Embryonic facial prominence (tissue), 1 donor: ENCODE results near the gene CCDC201.

Experiments
- DNase-seq: peaks from one replicate; pipeline ENCODE4 v3.0.0-alpha.2; 2016; ENCODE audit errors: extremely low spot score

The CCDC201 gene, protein sequence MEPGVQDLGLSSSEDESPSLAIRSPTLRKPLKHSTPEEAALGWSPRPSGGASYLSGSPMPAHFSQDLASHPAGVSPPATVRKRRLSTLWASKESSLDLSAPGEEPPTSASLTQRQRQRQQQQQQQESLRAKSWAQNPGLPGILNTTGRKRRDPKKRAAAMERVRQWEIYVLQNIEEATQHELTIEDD

DNA sequence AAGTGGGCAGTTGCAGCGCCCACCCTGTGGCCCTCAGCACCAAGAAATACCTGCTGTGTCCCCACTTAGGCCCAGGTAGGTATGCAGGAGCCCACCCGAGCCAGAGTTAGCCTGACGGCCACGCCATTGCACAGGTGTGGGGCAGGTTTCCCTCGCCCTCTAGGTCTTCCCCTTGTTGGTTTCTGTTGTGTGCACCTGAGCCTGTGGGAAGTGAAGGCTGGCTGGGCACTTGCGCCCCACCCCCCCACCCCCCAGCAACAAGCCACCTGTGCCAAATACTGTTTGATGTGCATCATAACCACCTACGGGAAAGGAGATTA, at the start of gene CCDC201:
Gene CCDC201 (minus strand): TSS at position 48 of the 320 bp plus-strand sequence. CDS start 75 bp downstream, outside the sequence.
- no peak for DNase-seq

DNA sequence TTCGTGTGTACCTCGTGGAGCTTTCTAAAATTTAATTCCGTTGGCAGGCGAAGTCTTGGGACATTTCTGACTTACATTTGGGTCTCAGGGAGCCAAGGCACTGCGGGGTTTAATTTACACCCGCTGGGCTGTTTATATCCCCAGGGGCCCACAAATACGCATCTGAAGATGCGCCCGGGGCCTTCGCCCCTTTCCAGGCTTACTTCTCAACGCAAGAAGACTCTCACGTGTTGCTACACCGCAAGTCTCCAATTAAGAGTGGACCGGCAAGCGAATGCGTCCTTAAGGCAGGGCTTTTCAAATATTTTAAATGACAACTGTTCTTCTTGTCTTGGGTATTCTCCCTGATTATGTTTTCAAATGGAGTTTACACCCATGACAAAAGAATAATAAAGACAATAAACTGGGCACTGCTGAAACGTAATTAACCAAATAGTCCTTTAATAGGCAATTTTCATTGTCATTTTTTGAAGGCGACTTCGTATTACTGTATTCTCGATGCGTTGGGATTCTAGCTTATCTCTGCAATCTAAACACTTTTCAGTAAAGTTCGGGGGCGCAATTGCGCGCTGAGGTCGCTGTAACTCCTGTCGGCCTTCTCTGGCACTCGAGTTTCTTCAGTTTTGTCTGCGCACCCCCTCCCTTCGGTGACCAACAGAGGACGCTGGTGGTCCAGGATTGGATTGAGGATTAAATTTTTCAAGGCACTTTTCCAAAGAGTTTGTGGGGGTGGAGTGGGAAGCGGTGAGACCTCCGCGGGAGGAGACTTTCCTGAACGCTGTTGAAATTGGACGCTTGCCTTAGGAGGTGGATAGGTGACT, 49.0 kb upstream of the CCDC201 start:
- DNase-seq, result peak; percentile 57

DNA sequence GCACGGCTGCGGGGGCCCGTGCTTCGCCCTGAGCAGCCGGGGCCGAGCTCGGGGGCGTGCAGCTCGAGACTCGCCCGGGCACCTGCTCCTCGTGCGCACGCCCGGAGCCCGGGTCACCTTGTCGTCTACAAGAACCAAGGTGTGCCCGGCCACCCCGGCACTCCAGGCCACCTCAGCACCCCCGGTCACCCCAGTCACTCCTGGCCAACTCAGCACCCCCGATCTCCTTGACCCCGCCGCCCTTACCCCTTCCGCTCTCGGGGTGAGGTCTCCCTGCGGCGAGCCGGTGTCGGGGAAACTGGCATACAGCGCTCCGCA, 48.5 kb upstream of the CCDC201 start:
- DNase-seq, result no peak

DNA sequence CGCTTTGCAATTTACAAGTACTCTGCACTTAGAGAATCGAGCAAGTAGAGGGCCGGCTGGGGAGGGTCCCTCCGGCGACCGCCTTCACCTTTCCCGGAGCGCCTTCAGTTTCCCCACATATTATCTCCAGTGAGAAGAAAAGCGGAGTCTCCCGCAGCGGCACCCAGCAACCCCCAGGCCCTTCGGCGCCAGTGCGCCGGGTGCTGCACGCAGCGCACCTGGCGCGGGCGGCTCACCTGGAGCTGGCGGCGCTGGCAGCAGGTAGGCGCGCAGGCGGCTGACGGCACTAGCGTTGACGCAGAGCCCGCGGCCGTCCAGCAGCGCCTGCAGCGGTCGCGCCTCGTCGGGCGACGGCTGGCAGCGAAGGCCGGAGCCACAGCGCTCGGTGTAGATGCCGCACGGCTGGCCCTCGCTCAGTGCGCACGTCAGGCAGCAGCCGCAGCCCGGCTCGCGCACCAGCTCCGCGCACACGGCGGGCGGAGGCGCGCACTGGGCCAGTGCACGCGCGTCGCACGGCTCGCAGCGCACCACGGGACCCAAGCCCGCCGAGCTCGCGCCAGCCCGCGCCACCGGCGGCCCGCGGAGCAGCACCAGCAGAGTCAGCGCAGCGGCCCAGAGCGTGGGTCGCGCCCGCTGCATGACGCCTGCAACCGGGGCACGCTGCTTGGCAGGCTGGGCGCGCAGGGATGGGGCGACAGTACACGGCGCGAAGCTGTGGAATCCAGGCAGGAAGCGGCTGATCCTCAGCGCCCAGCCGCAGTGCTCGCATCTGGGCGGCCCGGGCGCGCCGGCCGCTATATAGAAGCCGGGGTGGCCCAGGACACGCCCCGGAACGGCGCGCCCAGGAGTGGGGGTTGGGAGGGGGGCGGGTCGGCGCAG, 47.9 kb upstream of the CCDC201 start, which contains the start of gene IGFBP3:
Gene IGFBP3 (minus strand): TSS at position 771 of the 879 bp plus-strand sequence. CDS start 132 bp downstream, at position 639.
- peak; percentile 34 for DNase-seq

DNA sequence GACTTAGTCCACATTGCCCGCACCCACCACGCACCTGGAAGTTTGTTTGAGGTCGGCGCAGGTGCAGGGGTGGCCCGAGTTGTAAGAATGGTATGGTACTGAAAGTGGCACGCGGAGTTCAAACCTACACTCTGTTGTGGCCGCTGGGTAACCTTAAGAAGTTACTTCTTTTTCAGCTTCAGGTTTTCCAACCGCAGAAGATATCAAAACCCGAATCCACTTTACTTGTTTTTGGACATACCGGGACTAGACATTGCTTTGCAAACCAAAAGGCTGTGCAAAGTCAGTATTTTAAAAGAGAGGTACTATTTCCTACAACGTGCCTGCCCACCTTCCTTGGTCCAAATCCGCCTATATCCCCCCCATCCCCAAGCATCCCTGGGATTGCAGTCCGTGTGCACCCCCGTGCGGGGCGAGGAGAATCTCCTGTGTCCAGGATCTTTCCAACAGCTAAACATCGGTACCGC, 47.1 kb upstream of the CCDC201 start:
- no peak for DNase-seq

DNA sequence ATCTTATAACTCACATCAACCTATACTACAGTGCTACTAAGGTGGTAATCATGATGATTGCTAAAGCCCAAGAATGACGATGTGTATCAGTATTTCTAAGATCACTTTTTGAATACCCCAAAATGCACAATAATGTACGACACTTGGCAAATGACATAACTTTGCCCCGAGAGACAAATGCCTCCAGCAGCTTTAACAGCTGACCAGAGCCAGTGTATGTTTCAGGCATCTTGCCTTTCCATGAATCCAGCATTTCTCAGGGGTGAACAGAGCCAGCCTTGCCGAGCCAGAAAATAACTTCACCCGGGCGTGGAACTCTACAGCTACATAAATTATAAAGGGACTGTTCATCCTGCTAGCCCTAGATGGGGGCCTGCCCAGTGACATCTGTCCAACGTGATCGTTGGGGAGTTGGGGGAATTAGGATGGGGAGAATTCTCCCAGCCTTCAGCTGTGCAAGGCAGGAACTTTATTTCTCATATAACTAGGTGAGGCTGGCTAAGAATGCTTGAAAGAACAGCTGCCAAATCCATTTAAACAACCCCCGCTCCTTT, 46.4 kb upstream of the CCDC201 start:
- no peak for DNase-seq

DNA sequence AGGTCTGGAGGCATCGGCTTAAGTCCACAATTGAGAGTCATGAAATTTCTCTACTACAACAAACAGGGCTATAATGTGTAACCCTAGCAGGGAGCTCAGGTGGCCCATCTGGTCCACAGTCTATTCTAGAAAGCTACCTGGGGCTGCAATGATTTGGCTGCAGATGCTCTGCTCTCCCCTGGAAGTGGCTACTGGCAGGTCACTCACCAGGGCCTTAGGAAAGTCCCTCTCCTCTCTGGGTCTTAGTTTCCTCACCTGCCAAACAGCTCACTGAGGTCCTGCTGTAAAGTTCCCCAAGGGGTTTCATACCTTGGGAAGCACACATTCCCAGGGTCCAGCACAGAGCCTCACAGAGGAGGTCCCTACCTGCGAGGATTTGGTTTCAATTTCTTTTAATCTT, 45.7 kb upstream of the CCDC201 start:
- no peak for DNase-seq

DNA sequence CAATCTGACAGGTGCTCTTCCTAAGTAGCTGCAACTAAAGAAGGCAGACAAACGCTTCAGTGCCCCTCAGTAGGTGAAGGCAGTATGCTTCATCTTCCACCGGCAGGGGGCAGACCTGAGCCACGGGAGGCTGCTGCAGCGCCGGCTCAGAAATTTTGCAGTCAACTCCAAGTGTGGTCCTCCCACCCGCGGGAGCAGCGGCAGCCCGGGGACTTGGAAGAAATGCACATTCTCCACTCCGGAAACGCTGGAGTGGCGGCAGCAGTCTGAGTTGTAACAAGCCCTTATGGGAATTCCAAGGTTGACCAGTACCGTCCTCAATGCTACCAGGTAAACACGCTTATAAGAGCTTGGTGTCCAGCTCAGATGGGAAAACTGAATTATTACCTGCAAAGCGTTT, 44.8 kb upstream of the CCDC201 start:
- DNase-seq, result peak; percentile 58

DNA sequence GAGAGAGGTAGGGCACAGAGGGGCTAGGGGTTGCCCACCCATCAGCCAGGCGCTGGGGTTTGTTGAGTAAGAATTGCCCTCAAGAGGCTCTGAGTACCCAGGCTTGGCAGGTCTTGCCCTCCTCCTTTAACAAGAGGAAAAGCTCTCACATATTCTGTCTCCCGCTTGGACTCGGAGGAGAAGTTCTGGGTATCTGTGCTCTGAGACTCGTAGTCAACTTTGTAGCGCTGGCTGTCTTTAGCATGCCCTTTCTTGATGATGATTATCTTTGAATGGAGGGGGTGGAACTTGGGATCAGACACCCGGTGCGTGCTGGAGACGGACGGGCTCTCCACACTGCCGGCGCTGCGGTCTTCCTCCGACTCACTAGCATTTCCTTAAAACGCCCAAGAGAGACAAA, 44.2 kb upstream of the CCDC201 start:
- DNase-seq, result no peak

DNA sequence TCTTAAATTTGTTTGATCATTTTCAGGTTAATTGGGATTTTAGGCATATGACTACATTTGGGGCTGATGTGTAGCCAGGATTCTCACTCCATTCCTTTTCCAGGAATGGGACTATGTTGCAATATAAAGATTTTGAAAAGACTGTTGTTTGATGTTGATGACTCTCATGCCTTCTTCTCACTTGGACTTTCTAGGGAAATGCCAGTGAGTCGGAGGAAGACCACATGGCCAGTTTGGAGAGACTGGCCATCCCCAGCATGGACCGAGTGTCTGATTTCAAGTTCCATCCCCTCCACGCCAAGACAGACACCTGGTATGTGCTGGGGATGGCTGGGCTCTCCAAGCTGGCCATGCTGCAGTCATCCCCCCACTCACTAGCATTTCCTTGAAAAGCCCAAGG, 42.7 kb upstream of the CCDC201 start:
- no peak for DNase-seq

DNA sequence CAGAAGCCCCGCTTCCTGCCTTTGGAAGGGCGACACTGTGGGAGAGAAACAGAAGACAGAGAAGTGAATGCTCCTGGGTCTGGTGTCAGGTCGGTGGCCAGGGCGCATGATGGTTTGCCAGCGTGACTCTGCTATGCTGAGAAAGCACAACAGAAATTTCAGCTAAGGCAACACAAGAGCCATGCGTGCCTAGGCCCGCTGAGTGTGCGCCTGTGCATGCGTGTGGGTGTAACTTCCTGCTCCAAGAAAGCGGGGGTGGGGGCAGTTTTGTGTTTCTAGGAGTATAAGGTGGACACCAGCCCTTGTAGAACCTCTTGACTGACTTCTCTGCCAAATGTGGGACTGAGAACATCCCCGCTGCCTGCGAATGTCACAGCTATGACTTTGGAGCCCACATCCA, 42.0 kb upstream of the CCDC201 start:
- no peak for DNase-seq

DNA sequence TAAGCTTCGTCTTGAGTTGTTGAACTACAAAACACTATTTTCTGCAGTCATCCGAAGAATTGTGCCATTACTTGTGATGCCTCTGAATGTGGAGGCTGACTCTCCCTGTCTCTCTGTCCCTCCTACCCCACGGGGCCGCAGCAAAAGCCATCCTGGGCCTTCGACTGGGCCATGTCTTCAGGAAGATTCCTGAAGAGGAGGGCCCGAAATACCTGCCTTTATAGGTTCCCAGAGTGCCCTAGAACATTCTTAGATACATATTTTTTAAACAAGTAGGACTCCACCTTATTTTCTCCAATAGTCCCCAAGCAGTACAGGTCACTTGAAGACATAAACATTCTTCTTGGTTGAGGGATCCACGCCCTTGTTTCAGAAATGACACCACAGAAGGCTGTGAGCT, 40.1 kb upstream of the CCDC201 start:
- no peak for DNase-seq

DNA sequence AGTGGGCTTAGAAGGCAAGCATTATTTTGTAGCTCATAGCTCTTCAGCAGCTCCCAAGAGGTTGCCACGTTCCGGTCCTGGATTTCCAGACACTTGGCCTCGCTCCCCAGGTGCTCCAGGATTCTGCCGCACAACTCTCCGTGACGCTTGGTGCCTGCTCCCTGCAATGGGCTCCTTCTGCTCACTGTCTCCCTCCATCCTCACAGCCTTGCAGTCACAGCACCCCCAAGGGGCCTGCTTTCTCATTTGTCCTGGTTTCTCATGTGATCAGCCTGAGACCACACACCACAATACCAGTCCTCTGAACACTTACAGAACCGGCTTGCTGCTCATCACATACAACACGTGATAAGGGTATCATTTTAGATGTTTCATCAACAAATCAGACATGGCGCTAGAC, 38.4 kb upstream of the CCDC201 start:
- no peak for DNase-seq

DNA sequence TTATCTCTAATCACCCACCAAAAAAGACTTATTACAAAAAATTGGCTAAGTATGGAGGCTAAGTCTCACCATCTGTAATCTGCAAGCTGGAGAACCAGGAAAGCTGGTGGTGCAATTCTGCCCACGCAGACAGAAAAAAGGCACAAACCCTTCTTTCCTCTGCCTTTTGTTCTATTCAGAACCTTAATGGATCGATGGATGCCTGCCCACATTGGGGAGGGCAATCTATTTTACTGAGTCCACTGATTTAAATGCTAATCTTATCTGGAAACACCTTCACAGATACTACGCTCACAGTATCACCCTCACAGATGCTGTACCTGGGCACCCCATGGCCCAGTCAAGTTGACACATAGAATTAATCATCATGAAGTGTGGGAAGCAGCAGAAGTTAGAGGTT, 38.0 kb upstream of the CCDC201 start:
- no peak for DNase-seq

DNA sequence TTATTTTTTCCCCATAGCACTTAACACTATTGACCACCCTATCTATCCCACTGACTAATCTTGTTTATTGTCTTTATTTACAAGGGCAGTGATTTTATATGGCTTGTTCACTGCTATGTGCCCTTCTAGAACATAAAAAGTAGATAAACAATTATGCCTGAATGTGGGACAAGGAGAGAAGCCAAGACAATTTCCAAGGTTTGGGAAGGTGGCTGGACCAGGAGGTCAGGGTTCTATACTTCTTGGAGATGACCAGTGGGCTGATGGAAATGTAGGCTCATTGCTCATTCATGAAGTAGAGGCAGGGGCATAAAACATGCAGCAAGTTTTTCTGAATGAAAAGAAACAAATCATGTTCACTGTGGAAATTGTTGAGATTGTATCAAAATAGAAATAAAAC, 36.7 kb upstream of the CCDC201 start:
- DNase-seq, result no peak

DNA sequence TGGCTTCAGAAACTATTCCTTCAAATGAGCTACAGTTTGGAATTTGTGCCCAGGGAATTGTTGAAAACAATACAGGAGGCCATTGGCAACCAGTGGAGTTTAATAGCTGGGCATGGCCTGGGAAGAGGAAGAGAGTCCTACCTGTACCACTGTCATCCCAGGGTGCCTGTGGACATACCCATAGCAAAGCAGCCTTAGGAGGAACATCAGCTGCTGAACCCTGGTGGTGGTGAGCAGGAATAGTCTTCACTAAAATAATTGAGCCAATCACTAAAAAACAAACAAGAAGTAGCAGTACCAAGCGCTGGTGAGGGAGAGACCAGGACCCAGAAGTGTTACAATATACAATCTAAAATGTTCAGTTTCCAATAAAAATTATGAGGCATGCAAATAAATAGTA, 29.9 kb upstream of the CCDC201 start:
- DNase-seq, result no peak

DNA sequence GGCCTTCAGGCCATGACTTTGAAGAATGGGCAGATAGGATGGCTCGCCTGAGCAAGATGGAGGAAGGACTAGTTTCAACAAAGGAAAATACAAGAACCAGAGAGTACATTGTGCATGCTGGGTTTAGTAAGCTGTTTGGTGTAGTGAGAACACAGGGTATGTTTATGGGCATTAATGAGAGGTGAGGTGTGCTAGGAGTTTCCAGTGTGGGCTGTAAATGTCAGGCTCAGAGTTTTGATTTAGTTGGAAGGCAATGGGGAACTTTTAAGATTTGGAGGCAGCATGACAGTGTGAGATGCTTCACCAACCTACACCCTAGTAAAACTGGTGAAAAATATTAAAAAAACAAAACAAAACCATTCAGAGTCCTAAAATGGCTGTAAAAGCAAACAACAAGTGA, 28.7 kb upstream of the CCDC201 start:
- DNase-seq, result no peak

DNA sequence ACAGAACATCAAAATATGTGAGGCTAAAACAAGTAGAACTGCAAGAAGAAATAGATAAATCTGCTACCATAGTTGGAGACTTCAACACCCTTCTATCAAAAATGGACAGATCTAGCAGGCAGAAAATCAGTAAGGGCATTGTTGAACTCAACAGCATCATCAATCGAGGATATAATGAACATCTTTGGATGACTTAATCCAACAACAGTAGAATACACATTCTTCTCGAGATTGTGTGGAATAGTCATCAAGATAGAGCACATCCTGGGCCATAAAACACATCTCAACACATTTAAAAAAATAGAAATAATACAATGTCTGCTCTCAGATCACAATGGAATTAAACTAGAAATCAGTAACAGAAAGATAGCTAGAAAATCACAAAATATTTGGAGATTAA, 25.3 kb upstream of the CCDC201 start:
- DNase-seq, result no peak

DNA sequence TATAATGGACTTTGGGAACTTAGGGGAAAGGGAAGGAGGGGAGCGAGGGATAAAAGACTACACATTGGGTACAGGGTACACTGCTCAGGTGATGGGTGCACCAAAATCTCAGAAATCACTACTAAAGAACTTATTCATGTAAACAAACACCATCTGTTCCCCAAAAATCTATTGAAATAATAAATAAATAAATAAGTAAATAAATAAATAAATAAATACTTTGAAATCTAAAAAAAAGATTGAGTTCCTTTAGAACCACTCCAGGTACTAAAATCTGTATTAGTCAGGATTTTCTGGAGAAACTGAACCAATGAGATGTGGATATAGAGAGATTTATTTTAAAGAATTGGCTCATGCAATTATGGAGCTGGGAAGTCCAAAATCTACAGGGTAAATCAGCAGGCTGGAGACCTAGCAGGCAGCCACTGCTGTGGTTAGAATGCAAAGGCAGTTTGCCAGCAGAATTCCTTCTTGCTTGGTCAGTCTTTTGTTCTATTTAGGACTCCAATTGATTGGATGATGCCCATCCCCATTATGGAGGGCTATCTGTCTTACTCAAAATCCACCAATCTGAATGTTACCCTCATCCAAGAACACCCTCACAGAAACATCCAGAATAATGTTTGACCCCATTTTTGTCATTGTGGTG, 24.3 kb upstream of the CCDC201 start:
- no peak for DNase-seq

DNA sequence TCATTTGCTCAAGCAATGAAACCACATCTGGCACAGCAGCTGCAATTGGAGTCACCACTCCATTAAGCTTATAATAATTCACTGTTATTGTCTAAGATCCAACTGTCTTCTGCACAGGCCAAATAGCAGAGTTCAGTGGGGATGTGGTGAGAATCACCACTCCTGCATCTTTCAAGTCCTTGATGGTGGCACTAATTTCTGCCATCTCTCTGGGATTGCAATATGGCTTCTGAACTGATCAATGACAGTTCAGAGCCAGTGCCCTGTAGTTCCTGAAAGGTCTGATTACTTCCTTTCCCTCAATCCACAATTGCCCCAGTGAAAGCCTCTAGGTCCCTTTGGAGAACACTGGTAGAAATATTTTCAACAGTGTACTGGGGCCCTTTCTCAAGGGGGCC, 21.8 kb upstream of the CCDC201 start:
- DNase-seq, result no peak

DNA sequence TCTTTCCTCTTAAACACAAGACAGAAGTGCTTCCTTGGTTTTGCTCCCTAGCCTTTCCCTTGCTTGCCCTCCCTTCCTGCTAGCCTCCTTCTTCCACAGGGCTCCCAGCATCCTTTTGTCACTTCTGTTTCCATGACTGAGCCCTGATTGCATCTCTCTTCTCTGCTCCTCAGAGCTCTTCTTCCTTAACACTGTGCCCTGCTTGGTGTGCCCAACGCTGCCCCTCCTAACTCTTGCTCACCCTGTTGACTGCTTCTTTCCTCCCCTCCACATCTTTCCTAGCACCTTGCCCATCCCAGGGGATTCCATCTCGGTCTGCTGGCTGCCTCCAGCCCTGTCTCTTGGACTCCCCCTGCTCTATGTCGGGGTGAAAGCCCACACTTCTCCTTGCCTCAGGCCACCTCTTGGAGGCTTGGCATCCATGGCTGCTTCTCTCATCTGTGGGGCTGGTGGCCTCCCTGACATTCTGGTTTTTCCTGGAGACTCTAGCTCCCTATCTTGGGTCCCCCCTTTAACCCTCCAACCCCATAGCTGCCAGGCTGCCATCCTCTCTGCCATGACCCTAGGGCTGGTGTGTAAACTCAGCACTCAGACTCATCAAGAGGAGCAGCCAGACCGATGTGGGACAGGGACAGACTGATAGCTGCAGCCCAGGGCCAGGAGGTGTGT, 21.2 kb upstream of the CCDC201 start:
- no peak for DNase-seq
